Activated T-cell treated with anti-CD3 and anti-CD28 coated beads, Interleukin-2, amount 50 U/mL, for 4 hours (primary cell): ENCODE results near the gene TAGLN3. TPM values are rescaled to one million over a fixed set of nuclear protein-coding genes. Genes with fewer than 3 reads are reported as not detected.

Source experiments
- ATAC-seq, 2 donors: fragments of 200-7000 bp; cut with Tn5 transposase; one replicate each; pipeline ENCODE4 v1.10.0; 2021
- DNase-seq: peaks from one replicate; pipeline ENCODE4 v3.0.0-alpha.2; 2020
- H3K27me3 Mint-ChIP-seq: one replicate; pipeline ENCODE4 v1.8.0; 2021; ENCODE audit warnings: low read depth, mixed read lengths
- H3K36me3 Mint-ChIP-seq: one replicate; pipeline ENCODE4 v1.8.0; 2022; ENCODE audit warnings: mixed read lengths; ENCODE audit not compliant: insufficient read depth
- H3K4me1 Mint-ChIP-seq: one replicate; pipeline ENCODE4 v1.8.0; 2021; ENCODE audit warnings: low read depth, mixed read lengths
- H3K4me3 Mint-ChIP-seq: one replicate; pipeline ENCODE4 v1.8.0; 2021; ENCODE audit warnings: mild to moderate bottlenecking, moderate library complexity, mixed read lengths
- H3K9me3 Mint-ChIP-seq: one replicate; pipeline ENCODE4 v1.8.0; 2021; ENCODE audit warnings: mixed read lengths
- total RNA-seq, 3 donors: library from RNA; stranded (reverse); gene quantifications; one replicate each; pipeline ENCODE4 v1.2.1, GENCODE V29; 2021

TAGLN3 gene
- 1 to 10 TPM; 1.8 to 3.4 (median 2.2) TPM for total RNA-seq

- Mint-ChIP-seq H3K27me3 (no peaks in the 10 kb centered on the region), H3K9me3 (no peaks in the 10 kb centered on the region), H3K36me3 (peaks cover 5% of the 10 kb centered on the region), H3K4me1 (peaks cover 44% of the 10 kb centered on the region), H3K4me3 (peak within 1 kb of the TSS; percentile 74)
- ATAC-seq (no peak), DNase-seq (no peak)
These were observed at the start of gene TAGLN3 for GRCh38 chr3:111998636-111999483. Gene TAGLN3, plus strand, starts transcription at chr3:111998922. Its CDS starts 501 bp downstream, at chr3:111999423.

GRCh38 chr3:111949712-111950111, 49.0 kb upstream of the TAGLN3 start:
- Mint-ChIP-seq H3K4me1 (no peaks in the 10 kb centered on the region), H3K36me3 (peaks cover 5% of the 10 kb centered on the region), H3K9me3 (no peaks in the 10 kb centered on the region), H3K4me3 (no peak overlapping the region), H3K27me3 (no peaks in the 10 kb centered on the region)
- DNase-seq = no peak
- no peak for ATAC-seq

- Mint-ChIP-seq H3K4me3 (no peak overlapping the region), H3K27me3 (no peaks in the 10 kb centered on the region), H3K9me3 (no peaks in the 10 kb centered on the region), H3K36me3 (peaks cover 5% of the 10 kb centered on the region), H3K4me1 (no peaks in the 10 kb centered on the region)
- no peak for ATAC-seq
- DNase-seq = no peak
These were observed 47.7 kb upstream of the TAGLN3 start for GRCh38 chr3:111951032-111951431.

GRCh38 chr3:111952086-111952485, 46.6 kb upstream of the TAGLN3 start:
- ATAC-seq (no peak), DNase-seq (no peak)
- no peak overlapping the region for H3K4me3 Mint-ChIP-seq
- no peaks in the 10 kb centered on the region for H3K9me3 Mint-ChIP-seq
- no peaks in the 10 kb centered on the region for H3K4me1 Mint-ChIP-seq
- peaks cover 5% of the 10 kb centered on the region for H3K36me3 Mint-ChIP-seq
- H3K27me3 Mint-ChIP-seq = no peaks in the 10 kb centered on the region

GRCh38 chr3:111952866-111953450, 45.8 kb upstream of the TAGLN3 start:
- H3K4me3 Mint-ChIP-seq = no peak overlapping the region
- no peak for ATAC-seq
- no peaks in the 10 kb centered on the region for H3K9me3 Mint-ChIP-seq
- no peaks in the 10 kb centered on the region for H3K4me1 Mint-ChIP-seq
- no peak for DNase-seq
- no peaks in the 10 kb centered on the region for H3K27me3 Mint-ChIP-seq
- peaks cover 5% of the 10 kb centered on the region for H3K36me3 Mint-ChIP-seq

GRCh38 chr3:111954228-111954990, 44.3 kb upstream of the TAGLN3 start:
- DNase-seq (no peak), ATAC-seq (no peak)
- Mint-ChIP-seq H3K9me3 (no peaks in the 10 kb centered on the region), H3K4me1 (no peaks in the 10 kb centered on the region), H3K4me3 (no peak overlapping the region), H3K27me3 (no peaks in the 10 kb centered on the region), H3K36me3 (peaks cover 4% of the 10 kb centered on the region)

- Mint-ChIP-seq H3K27me3 (no peaks in the 10 kb centered on the region), H3K36me3 (peaks cover 2% of the 10 kb centered on the region), H3K4me1 (no peaks in the 10 kb centered on the region), H3K4me3 (no peak overlapping the region), H3K9me3 (no peaks in the 10 kb centered on the region)
- no peak for DNase-seq
- ATAC-seq = no peak
These were observed 42.8 kb upstream of the TAGLN3 start for GRCh38 chr3:111955876-111956275.

- no peaks in the 10 kb centered on the region for H3K9me3 Mint-ChIP-seq
- DNase-seq (no peak), ATAC-seq (no peak)
- no peaks in the 10 kb centered on the region for H3K27me3 Mint-ChIP-seq
- H3K4me1 Mint-ChIP-seq = no peaks in the 10 kb centered on the region
- H3K36me3 Mint-ChIP-seq = peaks cover 2% of the 10 kb centered on the region
- H3K4me3 Mint-ChIP-seq = no peak overlapping the region
These were observed 42.3 kb upstream of the TAGLN3 start for GRCh38 chr3:111956449-111956848.

GRCh38 chr3:111956995-111957734, 41.6 kb upstream of the TAGLN3 start:
- no peak overlapping the region for H3K4me3 Mint-ChIP-seq
- H3K9me3 Mint-ChIP-seq = no peaks in the 10 kb centered on the region
- DNase-seq = no peak
- H3K36me3 Mint-ChIP-seq = peaks cover 2% of the 10 kb centered on the region
- no peaks in the 10 kb centered on the region for H3K4me1 Mint-ChIP-seq
- no peak for ATAC-seq
- H3K27me3 Mint-ChIP-seq = no peaks in the 10 kb centered on the region

GRCh38 chr3:111961461-111962164, 37.1 kb upstream of the TAGLN3 start:
- no peak overlapping the region for H3K4me3 Mint-ChIP-seq
- peaks cover 10% of the 10 kb centered on the region for H3K4me1 Mint-ChIP-seq
- H3K9me3 Mint-ChIP-seq = no peaks in the 10 kb centered on the region
- H3K27me3 Mint-ChIP-seq = no peaks in the 10 kb centered on the region
- peaks cover 2% of the 10 kb centered on the region for H3K36me3 Mint-ChIP-seq
- DNase-seq (no peak), ATAC-seq (no peak)

GRCh38 chr3:111963424-111963823, 35.3 kb upstream of the TAGLN3 start:
- Mint-ChIP-seq H3K27me3 (no peaks in the 10 kb centered on the region), H3K9me3 (no peaks in the 10 kb centered on the region), H3K4me1 (peaks cover 17% of the 10 kb centered on the region), H3K4me3 (no peak overlapping the region), H3K36me3 (peaks cover 2% of the 10 kb centered on the region)
- ATAC-seq = peak; percentile 72 to 88
- DNase-seq = no peak

GRCh38 chr3:111965484-111965883, 33.2 kb upstream of the TAGLN3 start:
- Mint-ChIP-seq H3K36me3 (no peaks in the 10 kb centered on the region), H3K4me1 (peaks cover 17% of the 10 kb centered on the region), H3K9me3 (no peaks in the 10 kb centered on the region), H3K27me3 (no peaks in the 10 kb centered on the region), H3K4me3 (no peak overlapping the region)
- DNase-seq (no peak), ATAC-seq (peak in 1 of 2 donors; percentile 36)

GRCh38 chr3:111967068-111967467, 31.7 kb upstream of the TAGLN3 start:
- ATAC-seq (no peak), DNase-seq (no peak)
- peaks cover 17% of the 10 kb centered on the region for H3K4me1 Mint-ChIP-seq
- H3K36me3 Mint-ChIP-seq = no peaks in the 10 kb centered on the region
- H3K27me3 Mint-ChIP-seq = no peaks in the 10 kb centered on the region
- no peak overlapping the region for H3K4me3 Mint-ChIP-seq
- H3K9me3 Mint-ChIP-seq = no peaks in the 10 kb centered on the region
